IPS-18c (cell line): ENCODE results near the gene CCDC33.

Source experiments
- H3K4me3 ChIP-seq: 2 replicates; pipeline ENCODE4 v1.7.0; 2013; ENCODE audit warnings: low read depth, mild to moderate bottlenecking, low read length, moderate library complexity; ENCODE audit not compliant: insufficient read depth
- H3K9me3 ChIP-seq: one replicate; pipeline ENCODE4 v1.6.1; 2013; ENCODE audit warnings: mild to moderate bottlenecking, low read length, moderate library complexity; ENCODE audit not compliant: control insufficient read depth, insufficient read depth

The CCDC33 gene

DNA sequence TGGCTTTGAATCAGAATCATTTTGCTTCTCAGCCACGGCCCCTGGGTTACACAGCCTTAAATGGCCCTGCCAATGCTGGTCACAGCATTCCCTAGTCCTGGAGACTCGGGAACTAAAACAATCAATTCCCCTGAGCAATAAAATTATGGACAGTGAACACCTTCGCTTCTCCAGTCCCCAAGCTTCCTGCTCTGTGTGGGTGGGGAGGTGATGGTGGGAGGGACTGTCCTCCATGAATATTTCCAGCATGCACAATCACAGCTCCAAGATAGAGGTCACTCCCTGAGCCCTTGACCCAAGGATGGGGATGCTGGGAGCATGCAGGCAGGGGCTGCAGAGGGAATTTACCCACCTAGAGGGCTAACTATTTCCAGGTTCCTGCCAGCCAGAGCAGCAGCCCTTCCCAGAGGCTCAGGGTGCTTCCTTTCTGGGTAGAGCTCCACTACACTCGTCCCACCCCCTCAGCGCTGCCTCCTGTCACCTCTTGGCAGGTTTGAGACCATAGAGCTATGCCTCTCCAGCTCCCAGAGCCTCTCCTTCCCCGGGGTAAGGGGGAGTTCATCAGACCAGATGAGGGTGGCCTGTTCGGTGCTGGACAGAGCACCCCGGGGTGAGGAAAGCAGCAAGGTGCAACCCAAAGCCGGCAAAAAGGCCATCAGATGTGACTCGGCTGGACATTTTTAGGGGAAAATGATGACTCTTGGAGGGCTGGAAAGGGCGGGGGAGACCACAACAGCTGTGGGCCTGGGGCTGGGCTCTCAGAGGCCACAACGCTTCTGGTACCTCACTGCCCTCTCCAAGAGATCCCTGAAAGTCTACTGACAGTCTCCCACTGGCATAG is 14.5 kb upstream of the CCDC33 start:
- Histone ChIP-seq H3K4me3 (no peak overlapping the region), H3K9me3 (no peaks in the 10 kb centered on the region)

DNA sequence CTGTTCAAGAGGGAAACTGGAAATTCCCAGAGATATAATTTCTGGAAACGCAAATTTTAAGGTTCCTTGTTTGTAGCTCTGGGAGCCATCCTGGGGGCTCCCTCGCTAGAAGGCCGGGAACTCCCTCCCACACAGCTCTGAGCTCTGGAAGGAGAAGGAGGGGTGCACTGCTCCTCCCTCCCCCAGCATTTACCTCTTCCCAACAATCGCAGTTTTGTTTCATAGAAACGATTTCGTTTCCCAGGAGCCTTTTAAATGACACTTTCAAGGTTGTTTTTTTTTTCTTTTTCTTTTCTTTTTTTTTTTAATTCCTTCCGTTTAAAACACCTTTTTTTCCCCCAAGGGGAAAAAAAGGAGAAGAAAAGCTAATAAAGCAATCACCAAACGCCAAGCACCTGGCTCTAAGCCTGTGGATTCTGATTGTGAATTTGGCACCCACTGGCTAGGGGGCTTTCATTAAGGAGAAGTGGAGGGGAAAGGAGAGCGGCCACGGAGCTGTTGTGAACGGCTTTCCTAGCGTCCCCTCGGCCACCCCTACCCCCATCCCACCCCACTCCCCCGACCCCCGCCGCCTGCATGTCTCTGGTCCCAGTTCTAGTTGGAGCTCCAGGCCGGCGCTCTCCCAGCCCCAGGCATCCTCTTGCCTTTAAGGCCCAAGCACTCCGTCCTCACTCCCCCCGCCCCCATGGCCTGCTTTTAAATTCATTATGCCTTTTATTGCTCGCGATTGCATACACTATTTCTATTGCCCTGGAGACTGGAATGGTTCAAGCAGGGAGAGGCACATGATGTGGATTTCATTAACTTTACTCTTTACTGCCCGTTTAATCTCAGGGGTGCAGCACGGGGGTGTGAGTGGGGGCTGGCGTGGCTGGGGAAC is 13.6 kb upstream of the CCDC33 start:
- H3K9me3 ChIP-seq = no peaks in the 10 kb centered on the region
- H3K4me3 ChIP-seq = no peak overlapping the region

GRCh38 chr15:74225928-74226327 is 10.2 kb upstream of the CCDC33 start:
- no peaks in the 10 kb centered on the region for H3K9me3 ChIP-seq
- no peak overlapping the region for H3K4me3 ChIP-seq

GRCh38 chr15:74226761-74227540 is 9.2 kb upstream of the CCDC33 start:
- H3K4me3 ChIP-seq = no peak overlapping the region
- H3K9me3 ChIP-seq = no peaks in the 10 kb centered on the region

DNA sequence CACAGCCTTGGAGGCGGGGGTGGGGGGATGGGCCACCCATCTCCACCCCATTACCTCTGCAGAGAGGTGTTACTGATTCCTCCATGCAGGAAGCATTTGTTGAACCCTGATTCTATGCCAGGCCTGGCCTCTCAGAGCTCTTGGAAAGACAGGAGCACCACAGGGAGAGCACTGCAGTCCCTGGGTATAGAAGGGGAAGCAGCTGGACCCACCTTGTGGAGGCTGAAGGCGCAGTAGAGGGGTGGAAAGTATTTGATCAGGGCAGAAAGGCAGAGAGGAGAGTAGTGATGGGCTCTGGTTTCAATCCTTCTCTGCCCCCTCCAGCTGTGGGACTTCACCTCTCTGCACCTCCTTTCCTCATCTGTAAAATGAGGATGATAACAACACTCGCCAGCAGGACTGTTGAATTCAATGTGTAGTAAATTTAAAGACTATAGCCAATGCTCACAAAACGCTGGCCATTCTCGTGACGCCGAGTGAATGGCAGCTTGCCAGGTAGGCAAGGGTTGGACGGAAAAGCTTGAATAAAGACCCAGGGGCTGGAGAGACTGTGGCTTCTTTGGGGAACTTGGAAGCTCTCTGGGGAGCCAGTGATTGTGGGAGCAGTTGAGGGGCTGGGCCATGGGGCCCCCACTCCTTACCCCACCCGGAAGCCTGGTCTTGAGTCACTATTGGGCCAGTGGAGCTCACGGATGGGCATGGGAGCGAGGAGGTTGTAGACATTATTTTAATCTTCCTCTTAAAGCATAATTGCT is 8.0 kb upstream of the CCDC33 start:
- H3K9me3 ChIP-seq = no peaks in the 10 kb centered on the region
- H3K4me3 ChIP-seq = no peak overlapping the region

DNA sequence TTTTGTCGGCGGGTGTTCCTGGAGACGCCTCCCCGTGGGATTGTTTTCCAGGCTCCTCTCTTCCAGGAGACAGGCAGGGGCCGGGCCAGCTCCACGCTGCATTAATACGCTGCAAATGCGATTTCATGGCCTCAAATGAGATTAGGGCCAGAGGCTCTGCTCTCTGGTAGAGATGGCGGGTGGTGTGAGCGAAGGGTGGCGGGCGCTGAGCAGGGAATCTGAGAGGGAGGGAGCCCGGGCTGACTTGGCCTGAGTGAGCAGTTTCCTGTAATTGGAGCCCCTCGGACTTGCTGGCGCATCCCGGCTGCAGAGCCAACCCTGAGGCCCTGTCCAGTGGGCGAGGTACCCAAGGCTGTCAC is 7.4 kb upstream of the CCDC33 start:
- Histone ChIP-seq H3K9me3 (no peaks in the 10 kb centered on the region), H3K4me3 (no peak overlapping the region)

- peaks cover 2% of the 10 kb centered on the region for H3K9me3 ChIP-seq
- H3K4me3 ChIP-seq = no peak overlapping the region
These were observed 6.4 kb upstream of the CCDC33 start for GRCh38 chr15:74229686-74230085.

- peaks cover 2% of the 10 kb centered on the region for H3K9me3 ChIP-seq
- H3K4me3 ChIP-seq = no peak overlapping the region
These were observed 4.7 kb upstream of the CCDC33 start for GRCh38 chr15:74231475-74231874.

DNA sequence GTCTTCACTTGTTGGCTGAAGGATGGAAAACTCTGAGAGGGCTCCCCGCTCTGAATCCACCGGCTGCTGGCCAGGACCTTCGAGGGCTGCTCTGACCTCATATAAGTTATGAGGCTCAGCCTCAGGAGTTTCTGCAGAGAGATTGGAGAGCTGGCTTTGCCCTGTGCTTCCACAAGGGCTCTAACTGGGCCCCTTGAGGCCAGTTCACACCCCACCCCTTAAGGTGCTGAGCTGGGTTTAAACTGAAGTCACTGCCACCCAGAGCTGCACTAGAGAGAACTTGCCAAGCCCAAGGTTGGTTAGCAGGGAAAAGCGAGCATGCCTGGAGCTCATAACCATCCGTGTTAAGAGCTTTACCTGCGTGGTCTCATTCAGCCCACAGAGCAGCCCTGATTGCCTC is 2.8 kb upstream of the CCDC33 start:
- Histone ChIP-seq H3K9me3 (peaks cover 2% of the 10 kb centered on the region), H3K4me3 (no peak overlapping the region)

GRCh38 chr15:74233851-74234597 is 2.1 kb upstream of the CCDC33 start:
- no peak overlapping the region for H3K4me3 ChIP-seq
- H3K9me3 ChIP-seq = peaks cover 2% of the 10 kb centered on the region

DNA sequence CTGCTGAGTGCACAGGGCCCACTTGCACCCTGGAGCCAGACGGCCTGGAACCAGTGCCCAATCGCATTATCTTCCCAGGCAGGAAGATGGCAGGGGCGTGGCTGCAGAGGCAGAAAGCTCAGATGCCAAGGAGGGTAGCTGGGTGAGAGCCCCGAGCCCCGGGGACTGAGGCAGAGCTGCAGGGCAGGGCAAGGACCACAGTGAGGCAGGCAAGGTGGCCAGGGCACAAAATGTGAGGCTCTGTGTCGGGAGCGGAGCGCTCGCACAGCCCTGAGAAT is 1.6 kb upstream of the CCDC33 start:
- peaks cover 2% of the 10 kb centered on the region for H3K9me3 ChIP-seq
- H3K4me3 ChIP-seq = no peak overlapping the region

DNA sequence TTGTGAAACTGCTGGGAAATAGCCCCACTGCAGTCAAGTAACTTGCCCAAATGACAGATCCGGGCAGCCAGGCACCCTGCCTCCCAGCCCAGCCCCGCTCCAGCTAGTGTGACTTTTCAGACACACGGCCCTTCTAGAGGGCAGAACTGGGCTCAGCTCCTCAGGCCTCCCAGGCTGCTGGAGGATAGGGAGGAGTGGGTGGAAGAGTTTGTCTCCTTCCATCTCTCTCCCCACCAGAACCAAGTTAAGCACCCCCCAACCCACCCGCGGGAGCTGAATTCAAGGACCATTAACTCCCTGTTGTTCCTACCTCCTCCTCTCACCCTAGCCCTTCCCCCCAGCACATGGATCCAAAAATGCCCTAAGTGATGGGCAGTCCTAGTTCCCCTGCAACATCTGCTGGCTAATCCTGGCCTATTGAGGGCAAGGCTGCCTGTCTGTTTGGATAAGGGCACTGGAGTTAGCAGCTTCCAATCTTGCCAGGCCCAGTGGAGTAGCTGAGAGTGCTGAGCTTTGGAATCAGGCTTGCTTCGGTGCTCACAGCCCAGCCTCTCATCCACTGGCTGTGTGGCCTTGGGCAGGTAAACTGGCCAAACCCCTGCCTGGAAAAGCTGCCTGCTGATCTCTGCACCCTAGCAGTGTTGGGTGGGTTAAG is 3.1 kb downstream of the CCDC33 start:
- H3K9me3 ChIP-seq = peaks cover 4% of the 10 kb centered on the region
- H3K4me3 ChIP-seq = no peak overlapping the region

DNA sequence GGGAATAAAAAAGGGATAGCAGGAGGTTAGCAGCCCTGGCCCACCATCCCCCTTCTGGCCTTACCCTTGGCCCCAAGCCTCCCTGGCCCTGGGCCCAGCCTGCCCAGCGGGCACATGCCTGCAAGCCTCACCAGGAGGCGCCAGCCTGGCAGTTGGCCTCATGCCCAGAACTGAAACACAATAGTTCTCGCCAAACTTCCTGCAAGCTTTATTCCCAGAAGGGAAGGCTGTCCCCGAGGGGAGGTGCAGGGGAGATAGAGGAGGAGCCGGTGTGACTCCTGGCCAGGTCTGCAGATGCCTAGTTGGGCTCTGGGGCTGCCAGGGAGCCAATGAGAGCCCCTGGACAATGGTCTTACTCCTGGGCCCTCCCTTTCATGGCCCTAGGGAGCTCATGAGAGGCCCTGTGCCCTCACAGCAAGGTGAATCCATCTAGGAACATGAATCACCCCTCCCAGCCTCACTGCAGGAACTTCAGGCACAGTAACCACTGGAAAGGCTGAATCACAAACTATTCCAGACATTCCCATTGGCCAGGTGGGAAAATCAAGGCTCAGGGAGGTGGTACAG is 4.0 kb downstream of the CCDC33 start:
- Histone ChIP-seq H3K9me3 (peaks cover 2% of the 10 kb centered on the region), H3K4me3 (no peak overlapping the region)

DNA sequence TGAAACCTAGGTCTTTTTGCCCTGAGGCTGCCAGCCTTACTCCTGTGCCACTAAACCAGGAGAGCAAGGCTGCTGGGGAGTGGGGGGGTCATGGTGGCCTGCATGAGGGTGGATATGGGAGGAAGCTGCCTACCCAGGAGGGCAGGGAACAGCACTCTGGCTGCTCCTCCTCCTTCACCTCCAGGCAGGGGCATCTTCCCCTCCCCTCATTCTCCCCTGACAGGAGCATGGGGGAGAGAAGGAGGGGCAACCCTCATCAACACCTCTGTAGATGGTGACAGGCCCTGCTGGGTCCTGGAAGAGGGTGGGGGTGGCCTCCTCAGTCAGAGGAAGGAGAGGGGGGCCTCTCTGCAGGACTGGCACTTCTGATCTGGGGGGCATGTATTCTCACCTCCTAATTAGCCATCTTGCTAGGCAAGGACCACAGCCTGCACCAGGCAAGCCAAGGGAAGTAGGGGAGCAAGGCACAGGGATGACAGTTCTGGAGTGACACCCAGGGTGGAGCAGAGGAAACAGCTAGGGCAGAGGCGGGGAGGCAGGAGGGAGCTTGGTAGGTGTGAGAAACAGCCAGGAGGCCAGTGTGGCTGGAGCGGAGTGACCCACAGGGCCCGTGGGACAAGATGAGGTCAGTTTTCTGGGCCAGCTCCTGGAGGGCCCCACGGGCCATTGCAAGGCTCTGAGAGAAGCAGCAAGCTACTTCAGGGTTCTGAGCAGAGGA is 4.9 kb downstream of the CCDC33 start:
- H3K9me3 ChIP-seq = peaks cover 2% of the 10 kb centered on the region
- no peak overlapping the region for H3K4me3 ChIP-seq

- H3K9me3 ChIP-seq = peaks cover 2% of the 10 kb centered on the region
- no peak overlapping the region for H3K4me3 ChIP-seq
These were observed 6.5 kb downstream of the CCDC33 start for GRCh38 chr15:74242441-74243185.
